GM23248 (cell line): ENCODE results near the gene SPAG9.

Experiments used
- EZH2 ChIP-seq: fragments of 200-600 bp; sonication (generic); IDR thresholded peaks from 2 replicates; pipeline ENCODE4 v1.6.1; 2018; ENCODE audit warnings: antibody characterized with exemption, mild to moderate bottlenecking; ENCODE audit not compliant: insufficient read depth, poor library complexity, severe bottlenecking
- EZH2phosphoT487 ChIP-seq: fragments of 200-600 bp; sonication (generic); IDR thresholded peaks from 2 replicates; pipeline ENCODE4 v1.6.1; 2018; ENCODE audit warnings: antibody characterized with exemption, moderate library complexity, mild to moderate bottlenecking, low read depth; ENCODE audit not compliant: insufficient read depth

DNA sequence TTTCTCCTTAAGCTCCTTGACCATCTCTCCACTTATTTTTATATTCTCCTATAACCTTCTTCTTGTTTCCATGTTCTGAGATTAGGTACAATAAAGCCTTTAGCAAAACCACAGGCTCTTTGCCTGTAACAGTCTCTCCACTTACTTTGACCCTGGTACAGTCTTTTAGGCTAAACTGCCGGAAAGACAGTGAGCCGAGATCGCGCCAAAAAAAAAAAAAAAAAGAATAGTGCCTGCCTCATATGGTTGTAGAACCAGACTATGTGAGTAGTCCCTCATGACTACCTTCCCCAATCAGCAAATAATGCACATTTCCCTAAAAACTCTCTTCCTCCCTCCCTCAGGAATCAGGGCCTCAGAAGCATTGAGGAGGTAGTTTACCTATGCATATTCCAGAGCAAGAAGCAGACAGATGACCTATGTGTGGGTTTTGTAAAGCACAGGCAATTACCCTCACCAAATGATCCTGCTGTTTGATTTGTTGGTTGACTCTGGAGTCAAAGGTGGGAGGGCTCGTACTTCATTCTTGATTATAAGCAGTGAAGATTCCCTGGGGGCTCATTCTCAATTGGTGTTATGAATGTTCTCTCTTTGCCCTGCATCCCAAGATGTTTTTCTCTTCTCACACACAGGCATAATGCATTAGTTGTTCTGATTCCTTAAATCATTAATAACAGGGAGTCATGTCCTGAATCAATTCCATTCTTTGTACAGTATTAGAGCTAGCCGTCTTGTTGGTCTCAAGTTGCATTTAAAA, 23.8 kb upstream of the SPAG9 start:
- TF ChIP-seq EZH2 (no peak), EZH2phosphoT487 (no peak)
